Colonic mucosa (tissue), 4 donors: ENCODE results near the gene PTX3. TPM values are rescaled to one million over a fixed set of nuclear protein-coding genes. Genes with fewer than 3 reads are reported as not detected.

Experiments used
- DNase-seq: peaks from one replicate; pipeline ENCODE4 v3.0.0-alpha.2; 2020
- H3K27ac ChIP-seq: fragments of 200-600 bp; one replicate; pipeline ENCODE4 v1.8.0; 2021
- H3K27me3 ChIP-seq: fragments of 200-600 bp; one replicate; pipeline ENCODE4 v1.8.0; 2021
- H3K36me3 ChIP-seq: fragments of 200-600 bp; one replicate; pipeline ENCODE4 v1.8.0; 2021
- H3K4me1 ChIP-seq: fragments of 200-600 bp; one replicate; pipeline ENCODE4 v1.8.0; 2021; ENCODE audit warnings: mild to moderate bottlenecking
- H3K4me3 ChIP-seq: fragments of 200-600 bp; one replicate; pipeline ENCODE4 v1.8.0; 2021
- H3K9ac ChIP-seq, 2 donors: one replicate each; pipeline ENCODE4 v1.7.0; 2013; ENCODE audit warnings: control low read depth in 2 of 2, low read depth in 2 of 2, low read length in 2 of 2
- H3K9me3 ChIP-seq: fragments of 200-600 bp; one replicate; pipeline ENCODE4 v1.8.0; 2021
- intact Hi-C: fragments of 100-400 bp; cut with DNase I; formaldehyde crosslinking; loops from one replicate; pipeline ENCODE4 v1.14.1; 2022
- total RNA-seq, 2 donors: library from RNA; stranded (reverse); fragmentation: NEBNext Ultra II Directional in 1 of 2; extraction: Animal tissue kit (Norgen Biotek cat#: 25700) in 1 of 2; gene quantifications; one replicate each; pipeline ENCODE4 v1.2.1, GENCODE V29; 2021
- TF ChIP-seq, protein P1 (sequence below): fragments of 200-600 bp; IDR thresholded peaks from one replicate; pipeline ENCODE4 v1.8.0; 2022; ENCODE audit warnings: antibody characterized with exemption, mild to moderate bottlenecking
- donor health status: healthy.
- donor health status: DM: no; HTN: no; CAD: no.
- donor health status: DM: no; HTN: no; CAD: no.

PTX3 gene
- total RNA-seq, 2 donors from 2014 or later: 1.0 to 1.4 TPM

GRCh38 chr3:157447026-157447694 lies 10.5 kb downstream of the PTX3 start:
- Histone ChIP-seq H3K36me3 (no peaks in the 10 kb centered on the region), H3K9me3 (no peaks in the 10 kb centered on the region), H3K9ac (no peak overlapping the region), H3K27ac (no peak overlapping the region), H3K27me3 (no peaks in the 10 kb centered on the region), H3K4me1 (no peaks in the 10 kb centered on the region), H3K4me3 (no peak overlapping the region)
- intact Hi-C loops: no loop called here
- DNase-seq: no peak
- TF ChIP-seq, protein P1, sequence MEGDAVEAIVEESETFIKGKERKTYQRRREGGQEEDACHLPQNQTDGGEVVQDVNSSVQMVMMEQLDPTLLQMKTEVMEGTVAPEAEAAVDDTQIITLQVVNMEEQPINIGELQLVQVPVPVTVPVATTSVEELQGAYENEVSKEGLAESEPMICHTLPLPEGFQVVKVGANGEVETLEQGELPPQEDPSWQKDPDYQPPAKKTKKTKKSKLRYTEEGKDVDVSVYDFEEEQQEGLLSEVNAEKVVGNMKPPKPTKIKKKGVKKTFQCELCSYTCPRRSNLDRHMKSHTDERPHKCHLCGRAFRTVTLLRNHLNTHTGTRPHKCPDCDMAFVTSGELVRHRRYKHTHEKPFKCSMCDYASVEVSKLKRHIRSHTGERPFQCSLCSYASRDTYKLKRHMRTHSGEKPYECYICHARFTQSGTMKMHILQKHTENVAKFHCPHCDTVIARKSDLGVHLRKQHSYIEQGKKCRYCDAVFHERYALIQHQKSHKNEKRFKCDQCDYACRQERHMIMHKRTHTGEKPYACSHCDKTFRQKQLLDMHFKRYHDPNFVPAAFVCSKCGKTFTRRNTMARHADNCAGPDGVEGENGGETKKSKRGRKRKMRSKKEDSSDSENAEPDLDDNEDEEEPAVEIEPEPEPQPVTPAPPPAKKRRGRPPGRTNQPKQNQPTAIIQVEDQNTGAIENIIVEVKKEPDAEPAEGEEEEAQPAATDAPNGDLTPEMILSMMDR: no peak

DNA sequence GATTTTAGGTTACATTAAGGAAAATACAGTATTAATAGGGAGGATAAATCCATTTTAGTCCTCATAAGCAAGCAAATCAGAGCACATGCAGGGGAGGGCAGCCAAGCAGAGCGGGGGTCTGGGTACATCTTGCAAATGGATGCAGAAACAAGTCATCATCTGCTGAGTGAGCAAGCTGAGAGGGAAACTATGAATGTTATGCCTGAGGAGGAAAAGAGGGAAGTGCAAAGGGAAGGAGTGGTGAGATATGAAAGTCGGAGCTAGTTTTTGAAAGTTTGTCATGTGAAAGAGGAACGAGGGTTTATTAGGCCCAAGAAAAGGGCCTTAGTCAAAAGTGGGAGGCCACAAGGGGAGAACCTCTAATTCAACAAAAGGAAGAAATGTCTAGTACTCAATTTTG lies 15.4 kb downstream of the PTX3 start:
- no peaks in the 10 kb centered on the region for H3K27me3 ChIP-seq
- no peak overlapping the region for H3K9ac ChIP-seq
- H3K4me1 ChIP-seq: no peaks in the 10 kb centered on the region
- TF ChIP-seq, protein P1: no peak
- intact Hi-C loops: no loop called here
- no peak overlapping the region for H3K4me3 ChIP-seq
- no peak for DNase-seq
- H3K9me3 ChIP-seq: no peaks in the 10 kb centered on the region
- H3K36me3 ChIP-seq: no peaks in the 10 kb centered on the region
- H3K27ac ChIP-seq: no peak overlapping the region

GRCh38 chr3:157453824-157454223 lies 17.2 kb downstream of the PTX3 start:
- H3K4me3 ChIP-seq: no peak overlapping the region

GRCh38 chr3:157459706-157460105 lies 23.1 kb downstream of the PTX3 start:
- Histone ChIP-seq H3K9ac (no peak overlapping the region), H3K36me3 (no peaks in the 10 kb centered on the region), H3K27ac (no peak overlapping the region), H3K4me1 (no peaks in the 10 kb centered on the region), H3K4me3 (no peak overlapping the region), H3K9me3 (no peaks in the 10 kb centered on the region), H3K27me3 (no peaks in the 10 kb centered on the region)
- TF ChIP-seq, protein P1: no peak
- no peak for DNase-seq
- intact Hi-C loops: no loop called here

More at GRCh38 chr3:157453824-157454223, 17.2 kb downstream of the PTX3 start:
- no peaks in the 10 kb centered on the region for H3K36me3 ChIP-seq
- no peaks in the 10 kb centered on the region for H3K27me3 ChIP-seq
- no peaks in the 10 kb centered on the region for H3K4me1 ChIP-seq
- no peak overlapping the region for H3K9ac ChIP-seq
- TF ChIP-seq, protein P1: no peak
- no peaks in the 10 kb centered on the region for H3K9me3 ChIP-seq
- no peak for DNase-seq
- H3K27ac ChIP-seq: no peak overlapping the region
- intact Hi-C loops: no loop called here

- intact Hi-C loops: no loop called here
- no peak for DNase-seq
- H3K27ac ChIP-seq: no peak overlapping the region
- no peak overlapping the region for H3K4me3 ChIP-seq
- no peaks in the 10 kb centered on the region for H3K9me3 ChIP-seq
- TF ChIP-seq, protein P1: no peak
- H3K9ac ChIP-seq: no peak overlapping the region
- no peaks in the 10 kb centered on the region for H3K36me3 ChIP-seq
- H3K27me3 ChIP-seq: no peaks in the 10 kb centered on the region
- H3K4me1 ChIP-seq: no peaks in the 10 kb centered on the region
Observed at GRCh38 chr3:157460253-157460652, 23.6 kb downstream of the PTX3 start.
